H9 (cell line): ENCODE results near the gene ALCAM. TPM values are rescaled to one million over a fixed set of nuclear protein-coding genes. Genes with fewer than 3 reads are reported as not detected.

Experiments
- DNase-seq: peaks from one replicate; pipeline ENCODE4 v3.0.0-alpha.2; 2017
- H2AFZ ChIP-seq: one replicate; pipeline ENCODE4 v1.6.1; 2013; ENCODE audit warnings: mild to moderate bottlenecking, low read length, control low read depth, moderate library complexity
- H2AK5ac ChIP-seq: 2 replicates; pipeline ENCODE4 v1.6.1; 2013; ENCODE audit warnings: low read length, control low read depth, mixed read lengths; ENCODE audit not compliant: insufficient read length
- H2BK120ac ChIP-seq: one replicate; pipeline ENCODE4 v1.6.1; 2013; ENCODE audit warnings: low read depth, mild to moderate bottlenecking, low read length, control low read depth, inconsistent platforms; ENCODE audit not compliant: poor library complexity, severe bottlenecking
- H2BK12ac ChIP-seq: 2 replicates; pipeline ENCODE4 v1.6.1; 2013; ENCODE audit warnings: low read length, control low read depth, mixed read lengths, low read depth; ENCODE audit not compliant: insufficient read length
- H2BK15ac ChIP-seq: 2 replicates; pipeline ENCODE4 v1.6.1; 2013; ENCODE audit warnings: low read depth, low read length, control low read depth
- H2BK20ac ChIP-seq: one replicate; pipeline ENCODE4 v1.6.1; 2013; ENCODE audit warnings: low read depth, mild to moderate bottlenecking, low read length, control low read depth, inconsistent platforms; ENCODE audit not compliant: poor library complexity, severe bottlenecking
- H2BK5ac ChIP-seq: 2 replicates; pipeline ENCODE4 v1.6.1; 2013; ENCODE audit warnings: low read length, control low read depth, mixed read lengths; ENCODE audit not compliant: insufficient read length
- H3K14ac ChIP-seq: 2 replicates; pipeline ENCODE4 v1.6.1; 2013; ENCODE audit warnings: low read length, control low read depth; ENCODE audit not compliant: insufficient read depth
- H3K18ac ChIP-seq: 2 replicates; pipeline ENCODE4 v1.6.1; 2013; ENCODE audit warnings: low read depth, mild to moderate bottlenecking, mixed read lengths, low read length, control low read depth; ENCODE audit not compliant: insufficient read length
- H3K23ac ChIP-seq: 2 replicates; pipeline ENCODE4 v1.6.1; 2013; ENCODE audit warnings: low read length, control low read depth, mixed read lengths, low read depth; ENCODE audit not compliant: insufficient read length
- H3K23me2 ChIP-seq: 2 replicates; pipeline ENCODE4 v1.6.1; 2013; ENCODE audit warnings: low read depth, mild to moderate bottlenecking, mixed read lengths, low read length, control low read depth; ENCODE audit not compliant: insufficient read length, poor library complexity, severe bottlenecking
- H3K27ac ChIP-seq: 2 replicates; pipeline ENCODE4 v1.5.1; 2013; ENCODE audit warnings: low read length, control low read depth, mixed read lengths, low read depth; ENCODE audit not compliant: insufficient read length
- H3K27me3 ChIP-seq: 2 replicates; pipeline ENCODE4 v1.6.1; 2013; ENCODE audit warnings: low read length, control low read depth, inconsistent platforms; ENCODE audit not compliant: insufficient read depth
- H3K4ac ChIP-seq: 2 replicates; pipeline ENCODE4 v1.6.1; 2013; ENCODE audit warnings: low read depth, mild to moderate bottlenecking, control low read depth, inconsistent platforms, low read length, moderate library complexity
- H3K4me1 ChIP-seq: 2 replicates; pipeline ENCODE4 v1.6.1; 2013; ENCODE audit warnings: low read length, control low read depth, inconsistent platforms; ENCODE audit not compliant: insufficient read depth
- H3K4me2 ChIP-seq: 2 replicates; pipeline ENCODE4 v1.6.1; 2013; ENCODE audit warnings: low read length, control low read depth, mixed read lengths; ENCODE audit not compliant: insufficient read length, insufficient read depth
- H3K56ac ChIP-seq: 2 replicates; pipeline ENCODE4 v1.6.1; 2013; ENCODE audit warnings: low read depth, mild to moderate bottlenecking, mixed read lengths, low read length, control low read depth; ENCODE audit not compliant: insufficient read length
- H3K79me1 ChIP-seq: 2 replicates; pipeline ENCODE4 v1.6.1; 2013; ENCODE audit warnings: low read depth, mild to moderate bottlenecking, moderate library complexity, low read length, control low read depth, inconsistent platforms; ENCODE audit not compliant: insufficient read depth, poor library complexity, severe bottlenecking
- H3K79me2 ChIP-seq: 2 replicates; pipeline ENCODE4 v1.6.1; 2013; ENCODE audit warnings: low read length, control low read depth, inconsistent platforms; ENCODE audit not compliant: insufficient read depth
- H3K9ac ChIP-seq: 2 replicates; pipeline ENCODE4 v1.6.1; 2013; ENCODE audit warnings: low read length, control low read depth, mixed read lengths; ENCODE audit not compliant: insufficient read length; ENCODE audit errors: extremely low read depth
- H3K9me3 ChIP-seq: one replicate; pipeline ENCODE4 v1.6.1; 2013; ENCODE audit warnings: low read depth, low read length, inconsistent platforms; ENCODE audit not compliant: control insufficient read depth
- H3T11ph ChIP-seq: one replicate; pipeline ENCODE4 v1.6.1; 2013; ENCODE audit warnings: mild to moderate bottlenecking, low read length, control low read depth, inconsistent platforms
- H4K20me1 ChIP-seq: one replicate; pipeline ENCODE4 v1.6.1; 2013; ENCODE audit not compliant: control insufficient read depth, insufficient read length, insufficient read depth
- H4K5ac ChIP-seq: 2 replicates; pipeline ENCODE4 v1.6.1; 2013; ENCODE audit warnings: low read depth, mild to moderate bottlenecking, mixed read lengths, low read length, control low read depth; ENCODE audit not compliant: insufficient read length
- H4K8ac ChIP-seq: replicated peaks from 2 replicates; pipeline ENCODE4 v1.6.1; 2013; ENCODE audit warnings: low read length, control low read depth, mixed read lengths, low read depth; ENCODE audit not compliant: insufficient read length
- H4K91ac ChIP-seq: 2 replicates; pipeline ENCODE4 v1.6.1; 2013; ENCODE audit warnings: low read depth, mild to moderate bottlenecking, moderate library complexity, mixed read lengths, low read length, control low read depth; ENCODE audit not compliant: insufficient read length
- H3K27ac Mint-ChIP-seq, 3 experiments: 2 replicates in 2 of 3; 3 replicates in 1 of 3; pipeline ENCODE4 v1.8.0; 2020 to 2021; ENCODE audit warnings: mixed read lengths in 3 of 3, mild to moderate bottlenecking in 1 of 3, moderate library complexity in 1 of 3
- H3K27me3 Mint-ChIP-seq: 2 replicates; pipeline ENCODE4 v1.8.0; 2021; ENCODE audit warnings: low read depth, mild to moderate bottlenecking, moderate library complexity, mixed read lengths
- H3K36me3 Mint-ChIP-seq, 3 experiments: 2 replicates in 2 of 3; 3 replicates in 1 of 3; pipeline ENCODE4 v1.8.0; 2020 to 2021; ENCODE audit warnings: low read depth in 3 of 3, mixed read lengths in 3 of 3; ENCODE audit not compliant: insufficient read depth in 1 of 3
- H3K4me1 Mint-ChIP-seq, 2 experiments: 2 replicates each; pipeline ENCODE4 v1.8.0; 2020; ENCODE audit warnings: mixed read lengths in 2 of 2
- H3K4me3 Mint-ChIP-seq, 2 experiments: 2 replicates in 1 of 2; 3 replicates in 1 of 2; pipeline ENCODE4 v1.8.0; 2020 to 2021; ENCODE audit warnings: mild to moderate bottlenecking in 2 of 2, mixed read lengths in 2 of 2, moderate library complexity in 1 of 2
- H3K9me3 Mint-ChIP-seq, 2 experiments: 2 replicates in 1 of 2; 3 replicates in 1 of 2; pipeline ENCODE4 v1.8.0; 2020; ENCODE audit warnings: mild to moderate bottlenecking in 2 of 2, mixed read lengths in 2 of 2, moderate library complexity in 1 of 2
- WGBS: extraction: QIAGEN DNeasy Blood & Tissue Kit; methylation state at CpG from one replicate; pipeline ENCODE4 v1.1.7; 2013; ENCODE audit warnings: missing lambda C conversion rate, low lambda C conversion rate, mixed read lengths; ENCODE audit not compliant: insufficient read length; ENCODE audit errors: extremely low coverage; 5-methylcytosine and 5-hydroxymethylcytosine counted together
- total RNA-seq: library from RNA; stranded (reverse); gene quantifications from 2 replicates; pipeline ENCODE4 v1.2.1, GENCODE V29; 2021
- TF ChIP-seq, protein P1 (sequence below): fragments of 200-600 bp; sonication (generic); conservative IDR thresholded peaks from 3 replicates; pipeline ENCODE4 v1.8.0; 2021; ENCODE audit warnings: antibody characterized with exemption, mild to moderate bottlenecking

The ALCAM gene
- total RNA-seq, 1 experiment from 2014 or later: 43.7 TPM

DNA sequence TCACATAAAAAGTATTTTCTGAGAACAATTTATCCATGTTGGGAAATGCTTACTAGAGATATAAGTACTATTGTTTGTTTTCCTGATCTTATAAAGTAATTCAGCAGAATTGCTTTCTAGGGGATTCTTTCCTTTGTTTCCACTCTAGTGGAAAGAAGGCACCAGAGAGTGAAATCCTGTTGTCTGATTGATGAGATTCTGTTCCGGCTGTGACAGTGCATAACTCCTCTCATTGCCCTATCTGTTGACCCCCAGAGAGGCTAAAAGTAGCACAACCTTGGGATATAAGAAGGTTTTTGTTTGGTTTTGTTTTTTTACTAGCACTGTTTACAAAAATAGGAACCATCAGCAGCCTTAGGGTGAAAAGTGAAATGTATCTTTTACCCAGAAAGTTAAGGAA, 114.1 kb downstream of the ALCAM start:
- H3K36me3 Mint-ChIP-seq: peaks cover 4 to 27% (median 8%) of the 10 kb centered on the region in 3 experiments
- H3K27me3 Mint-ChIP-seq: no peaks in the 10 kb centered on the region
- no peak overlapping the region for H3K18ac ChIP-seq
- H4K8ac ChIP-seq: no peak overlapping the region
- no peak overlapping the region for H2AK5ac ChIP-seq
- no peak overlapping the region for H3K27ac Mint-ChIP-seq
- no peak overlapping the region for H3K27ac ChIP-seq
- no CpG with 5 or more reads among the region's 1 CpG for WGBS
- no peak overlapping the region for H3K4me3 Mint-ChIP-seq
- no peaks in the 10 kb centered on the region for H3K4me1 ChIP-seq
- H2BK120ac ChIP-seq: no peak overlapping the region
- no peak overlapping the region for H3K4me2 ChIP-seq
- H3K9me3 Mint-ChIP-seq: peaks cover 12 to 19% of the 10 kb centered on the region in 2 experiments
- H4K5ac ChIP-seq: no peak overlapping the region
- no peak for DNase-seq
- no peak overlapping the region for H3T11ph ChIP-seq
- no peak overlapping the region for H3K4ac ChIP-seq
- no peaks in the 10 kb centered on the region for H4K20me1 ChIP-seq
- no peak overlapping the region for H4K91ac ChIP-seq
- no peak overlapping the region for H3K56ac ChIP-seq
- 0 out of 4 replicates have a peak, but pooled peaks cover 0 to 1% of the 10 kb centered on the region in 2 experiments for H3K4me1 Mint-ChIP-seq
- H3K23me2 ChIP-seq: no peaks in the 10 kb centered on the region
- no peaks in the 10 kb centered on the region for H3K9me3 ChIP-seq
- no peak overlapping the region for H2BK20ac ChIP-seq
- H2BK15ac ChIP-seq: no peak overlapping the region
- no peaks in the 10 kb centered on the region for H3K79me2 ChIP-seq
- TF ChIP-seq, protein P1, sequence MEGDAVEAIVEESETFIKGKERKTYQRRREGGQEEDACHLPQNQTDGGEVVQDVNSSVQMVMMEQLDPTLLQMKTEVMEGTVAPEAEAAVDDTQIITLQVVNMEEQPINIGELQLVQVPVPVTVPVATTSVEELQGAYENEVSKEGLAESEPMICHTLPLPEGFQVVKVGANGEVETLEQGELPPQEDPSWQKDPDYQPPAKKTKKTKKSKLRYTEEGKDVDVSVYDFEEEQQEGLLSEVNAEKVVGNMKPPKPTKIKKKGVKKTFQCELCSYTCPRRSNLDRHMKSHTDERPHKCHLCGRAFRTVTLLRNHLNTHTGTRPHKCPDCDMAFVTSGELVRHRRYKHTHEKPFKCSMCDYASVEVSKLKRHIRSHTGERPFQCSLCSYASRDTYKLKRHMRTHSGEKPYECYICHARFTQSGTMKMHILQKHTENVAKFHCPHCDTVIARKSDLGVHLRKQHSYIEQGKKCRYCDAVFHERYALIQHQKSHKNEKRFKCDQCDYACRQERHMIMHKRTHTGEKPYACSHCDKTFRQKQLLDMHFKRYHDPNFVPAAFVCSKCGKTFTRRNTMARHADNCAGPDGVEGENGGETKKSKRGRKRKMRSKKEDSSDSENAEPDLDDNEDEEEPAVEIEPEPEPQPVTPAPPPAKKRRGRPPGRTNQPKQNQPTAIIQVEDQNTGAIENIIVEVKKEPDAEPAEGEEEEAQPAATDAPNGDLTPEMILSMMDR: no peak
- H2BK5ac ChIP-seq: no peak overlapping the region
- H2AFZ ChIP-seq: no peak overlapping the region
- no peak overlapping the region for H3K14ac ChIP-seq
- no peaks in the 10 kb centered on the region for H3K27me3 ChIP-seq
- H3K9ac ChIP-seq: no peak overlapping the region
- H3K23ac ChIP-seq: no peak overlapping the region
- no peak overlapping the region for H2BK12ac ChIP-seq
- H3K79me1 ChIP-seq: no peaks in the 10 kb centered on the region
